Effector memory CD4-positive, alpha-beta T cell (primary cell): ENCODE data around the gene NCKAP1.
"Not testable (repeated sequence)": the region's sequence is repeated elsewhere in the genome, so short reads cannot be mapped to it uniquely, and the experiment has no call there.

Source experiments
- DNase-seq, 3 donors: peaks; one replicate each; pipeline ENCODE4 v3.0.0-alpha.2; 2020
- H3K27ac ChIP-seq: 2 replicates; pipeline ENCODE4 v1.7.0; 2013; ENCODE audit warnings: mild to moderate bottlenecking, low read length, moderate library complexity; ENCODE audit not compliant: insufficient read depth, poor library complexity, severe bottlenecking
- H3K27me3 ChIP-seq: replicated peaks from 2 replicates; pipeline ENCODE4 v1.7.0; 2013; ENCODE audit warnings: mild to moderate bottlenecking, low read length; ENCODE audit not compliant: insufficient read depth, control insufficient read depth, poor library complexity, severe bottlenecking
- H3K36me3 ChIP-seq: 2 replicates; pipeline ENCODE4 v1.7.0; 2013; ENCODE audit warnings: mild to moderate bottlenecking, low read length, moderate library complexity; ENCODE audit not compliant: control insufficient read depth, insufficient read depth
- H3K4me1 ChIP-seq: 2 replicates; pipeline ENCODE4 v1.7.0; 2013; ENCODE audit warnings: low read length, mild to moderate bottlenecking; ENCODE audit not compliant: control insufficient read depth, insufficient read depth, poor library complexity, severe bottlenecking
- H3K4me3 ChIP-seq: 2 replicates; pipeline ENCODE4 v1.7.0; 2013; ENCODE audit warnings: low read length, low read depth, mild to moderate bottlenecking; ENCODE audit not compliant: insufficient read depth, poor library complexity, severe bottlenecking
- H3K9me3 ChIP-seq: 2 replicates; pipeline ENCODE4 v1.7.0; 2013; ENCODE audit warnings: mild to moderate bottlenecking, low read length, moderate library complexity; ENCODE audit not compliant: control insufficient read depth

Gene NCKAP1

GRCh38 chr2:183001948-183002347, 36.3 kb downstream of the NCKAP1 start:
- Histone ChIP-seq H3K4me1 (no peaks in the 10 kb centered on the region), H3K36me3 (no peaks in the 10 kb centered on the region), H3K9me3 (no peaks in the 10 kb centered on the region), H3K4me3 (no peak overlapping the region), H3K27ac (no peak overlapping the region), H3K27me3 (no peaks in the 10 kb centered on the region)
- no peak for DNase-seq

GRCh38 chr2:183000846-183001245, 37.4 kb downstream of the NCKAP1 start:
- no peaks in the 10 kb centered on the region for H3K36me3 ChIP-seq

GRCh38 chr2:182999348-183000028, 38.8 kb downstream of the NCKAP1 start:
- Histone ChIP-seq H3K27ac (no peak overlapping the region), H3K4me3 (no peak overlapping the region), H3K27me3 (no peaks in the 10 kb centered on the region), H3K4me1 (no peaks in the 10 kb centered on the region), H3K36me3 (no peaks in the 10 kb centered on the region), H3K9me3 (no peaks in the 10 kb centered on the region)
- no peak for DNase-seq

More at GRCh38 chr2:183000846-183001245, 37.4 kb downstream of the NCKAP1 start:
- Histone ChIP-seq H3K27me3 (no peaks in the 10 kb centered on the region), H3K4me1 (no peaks in the 10 kb centered on the region), H3K9me3 (no peaks in the 10 kb centered on the region), H3K4me3 (no peak overlapping the region), H3K27ac (no peak overlapping the region)
- no peak for DNase-seq

- H3K36me3 ChIP-seq: no peaks in the 10 kb centered on the region
- H3K27ac ChIP-seq: no peak overlapping the region
- no peaks in the 10 kb centered on the region for H3K27me3 ChIP-seq
- no peak overlapping the region for H3K4me3 ChIP-seq
- H3K4me1 ChIP-seq: no peaks in the 10 kb centered on the region
- no peaks in the 10 kb centered on the region for H3K9me3 ChIP-seq
- DNase-seq: no peak
These were observed 43.9 kb downstream of the NCKAP1 start for GRCh38 chr2:182994228-182994912.

GRCh38 chr2:182982941-182983340, 55.3 kb downstream of the NCKAP1 start:
- H3K4me3 ChIP-seq: no peak overlapping the region
- H3K36me3 ChIP-seq: no peaks in the 10 kb centered on the region
- H3K9me3 ChIP-seq: no peaks in the 10 kb centered on the region
- H3K27ac ChIP-seq: no peak overlapping the region
- no peaks in the 10 kb centered on the region for H3K4me1 ChIP-seq
- no peaks in the 10 kb centered on the region for H3K27me3 ChIP-seq
- no peak for DNase-seq

- H3K27me3 ChIP-seq, H3K9me3 ChIP-seq, DNase-seq, H3K36me3 ChIP-seq, H3K27ac ChIP-seq, H3K4me3 ChIP-seq, H3K4me1 ChIP-seq: not testable (repeated sequence)
These were observed 56.8 kb downstream of the NCKAP1 start for GRCh38 chr2:182981475-182981874.

- no peaks in the 10 kb centered on the region for H3K9me3 ChIP-seq
These were observed 57.6 kb downstream of the NCKAP1 start for GRCh38 chr2:182980652-182981051.

GRCh38 chr2:182980115-182980514, 58.1 kb downstream of the NCKAP1 start:
- Histone ChIP-seq H3K4me1 (no peaks in the 10 kb centered on the region), H3K9me3 (no peaks in the 10 kb centered on the region), H3K27ac (no peak overlapping the region), H3K36me3 (no peaks in the 10 kb centered on the region), H3K4me3 (no peak overlapping the region), H3K27me3 (no peaks in the 10 kb centered on the region)
- DNase-seq: no peak

More at GRCh38 chr2:182980652-182981051, 57.6 kb downstream of the NCKAP1 start:
- no peaks in the 10 kb centered on the region for H3K4me1 ChIP-seq
- H3K27ac ChIP-seq: no peak overlapping the region
- DNase-seq: no peak
- no peaks in the 10 kb centered on the region for H3K27me3 ChIP-seq
- no peaks in the 10 kb centered on the region for H3K36me3 ChIP-seq
- no peak overlapping the region for H3K4me3 ChIP-seq

GRCh38 chr2:182977463-182977862, 60.8 kb downstream of the NCKAP1 start:
- Histone ChIP-seq H3K4me3 (no peak overlapping the region), H3K4me1 (no peaks in the 10 kb centered on the region), H3K27me3 (no peaks in the 10 kb centered on the region), H3K36me3 (no peaks in the 10 kb centered on the region), H3K27ac (no peak overlapping the region), H3K9me3 (no peaks in the 10 kb centered on the region)
- no peak for DNase-seq
